NCI-H2029 treated with DMSO at 0.1 percent for 48 hours (cell line): ENCODE measurements around the gene TNNC1.

Experiments
- DNase-seq: peaks from one replicate; lab custom pipeline; 2025; lab: John Stamatoyannopoulos, UW

Gene TNNC1

GRCh38 chr3:52443791-52444687, 9.8 kb downstream of the TNNC1 start:
- no peak for DNase-seq

- no peak for DNase-seq
These were observed 10.6 kb downstream of the TNNC1 start for GRCh38 chr3:52443268-52443610.

- DNase-seq = no peak
These were observed 11.2 kb downstream of the TNNC1 start for GRCh38 chr3:52442409-52443267.

GRCh38 chr3:52441772-52442332, 12.0 kb downstream of the TNNC1 start:
- DNase-seq = no peak

- no peak for DNase-seq
These were observed 12.6 kb downstream of the TNNC1 start for GRCh38 chr3:52441091-52441771.

- DNase-seq = no peak
These were observed 13.2 kb downstream of the TNNC1 start for GRCh38 chr3:52440671-52441070.

GRCh38 chr3:52440249-52440551, 13.6 kb downstream of the TNNC1 start:
- DNase-seq = no peak

- DNase-seq = no peak
These were observed 14.2 kb downstream of the TNNC1 start for GRCh38 chr3:52439426-52440248.

GRCh38 chr3:52438579-52439425, 15.0 kb downstream of the TNNC1 start:
- DNase-seq = no peak

- DNase-seq = no peak
These were observed 15.8 kb downstream of the TNNC1 start for GRCh38 chr3:52438104-52438376.

- no peak for DNase-seq
These were observed 16.3 kb downstream of the TNNC1 start for GRCh38 chr3:52437326-52438103.

- no peak for DNase-seq
These were observed 17.2 kb downstream of the TNNC1 start for GRCh38 chr3:52436500-52437149.

GRCh38 chr3:52435246-52436101, 18.4 kb downstream of the TNNC1 start:
- no peak for DNase-seq

GRCh38 chr3:52434491-52435115, 19.2 kb downstream of the TNNC1 start:
- DNase-seq = no peak

- no peak for DNase-seq
These were observed 19.8 kb downstream of the TNNC1 start for GRCh38 chr3:52433996-52434479.

GRCh38 chr3:52433328-52433995, 20.4 kb downstream of the TNNC1 start:
- DNase-seq = no peak

- no peak for DNase-seq
These were observed 21.1 kb downstream of the TNNC1 start for GRCh38 chr3:52432691-52433141.
